Stimulated activated CD4-positive, alpha-beta T cell treated with anti-CD3 and anti-CD28 coated beads, TNF-alpha, amount 100 ng/mL, for 4 hours (primary cell): ENCODE data around the gene FOXO3.

Source experiments
- DNase-seq, 3 experiments: peaks; one replicate each; pipeline ENCODE4 v3.0.0-alpha.2; 2020; ENCODE audit warnings: low read depth in 3 of 3

FOXO3 gene

GRCh38 chr6:108574457-108575141 lies 13.9 kb downstream of the FOXO3 start:
- DNase-seq = no peak

- no peak for DNase-seq
Observed at GRCh38 chr6:108575905-108576494, 15.3 kb downstream of the FOXO3 start.

GRCh38 chr6:108576709-108577108 lies 16.0 kb downstream of the FOXO3 start:
- no peak for DNase-seq

- no peak for DNase-seq
Observed at GRCh38 chr6:108578166-108578565, 17.4 kb downstream of the FOXO3 start.

- DNase-seq = no peak
Observed at GRCh38 chr6:108578595-108579327, 18.0 kb downstream of the FOXO3 start.

- DNase-seq = no peak
Observed at GRCh38 chr6:108579328-108579721, 18.6 kb downstream of the FOXO3 start.

GRCh38 chr6:108580646-108581045 lies 19.9 kb downstream of the FOXO3 start:
- DNase-seq = no peak

GRCh38 chr6:108581237-108581931 lies 20.7 kb downstream of the FOXO3 start:
- DNase-seq = no peak

GRCh38 chr6:108581932-108582475 lies 21.3 kb downstream of the FOXO3 start:
- DNase-seq = no peak

GRCh38 chr6:108582618-108583017 lies 21.9 kb downstream of the FOXO3 start:
- DNase-seq = no peak

- DNase-seq = no peak
Observed at GRCh38 chr6:108584323-108584722, 23.6 kb downstream of the FOXO3 start.

- DNase-seq = no peak
Observed at GRCh38 chr6:108585359-108585758, 24.6 kb downstream of the FOXO3 start.

- DNase-seq = no peak
Observed at GRCh38 chr6:108585921-108586536, 25.3 kb downstream of the FOXO3 start.

- no peak for DNase-seq
Observed at GRCh38 chr6:108587258-108588059, 26.7 kb downstream of the FOXO3 start.

GRCh38 chr6:108588586-108588985 lies 27.9 kb downstream of the FOXO3 start:
- DNase-seq = no peak

GRCh38 chr6:108589244-108589791 lies 28.6 kb downstream of the FOXO3 start:
- no peak for DNase-seq

GRCh38 chr6:108591040-108591816 lies 30.5 kb downstream of the FOXO3 start:
- no peak for DNase-seq

GRCh38 chr6:108592371-108593337 lies 31.9 kb downstream of the FOXO3 start:
- no peak for DNase-seq

- DNase-seq = no peak
Observed at GRCh38 chr6:108594151-108594550, 33.4 kb downstream of the FOXO3 start.
